ENCODE results near the gene MLIP. TPM values are rescaled to one million over a fixed set of nuclear protein-coding genes. Genes with fewer than 3 reads are reported as not detected.

Gene MLIP
- total RNA-seq, 4 donors from 2014 or later: 4.0 to 8.1 (median 4.2) TPM; not detected in 1

GRCh38 chr6:54273214-54273820, 162.1 kb downstream of the MLIP start:
- no peaks in the 10 kb centered on the region for H3K36me3 ChIP-seq
- DNase-seq: no peak
- no peaks in the 10 kb centered on the region for H3K9me3 ChIP-seq
- H3K27ac ChIP-seq: no peak overlapping the region
- WGBS, 2 donors: 92 to 96% methylated on average over 6 of the region's 6 CpGs
- no peak overlapping the region for H3K4me3 ChIP-seq (replicated peaks in 1 of 3)
- intact Hi-C loops (cut with DNase I): no loop called here
- H3K27me3 ChIP-seq: no peaks in the 10 kb centered on the region
- TF ChIP-seq CTCF (IDR thresholded peaks at IDR 0.05) (no peak), POLR2A (IDR thresholded peaks at IDR 0.05) (no peak)
- no peaks in the 10 kb centered on the region for H3K4me1 ChIP-seq

GRCh38 chr6:54274383-54274782, 163.1 kb downstream of the MLIP start:
- no peak for DNase-seq
- Histone ChIP-seq H3K36me3 (no peaks in the 10 kb centered on the region), H3K27me3 (no peaks in the 10 kb centered on the region), H3K27ac (no peak overlapping the region), H3K9me3 (no peaks in the 10 kb centered on the region), H3K4me3 (replicated peaks in 1 of 3) (no peak overlapping the region), H3K4me1 (no peaks in the 10 kb centered on the region)
- intact Hi-C loops (cut with DNase I): no loop called here
- TF ChIP-seq POLR2A (IDR thresholded peaks at IDR 0.05) (no peak), CTCF (IDR thresholded peaks at IDR 0.05) (no peak)

- H3K27ac ChIP-seq: no peak overlapping the region
- H3K36me3 ChIP-seq: no peaks in the 10 kb centered on the region
- H3K27me3 ChIP-seq: no peaks in the 10 kb centered on the region
- no peak overlapping the region for H3K4me3 ChIP-seq (replicated peaks in 1 of 3)
- 90 to 93% methylated on average over 1 of the region's 1 CpG for WGBS, 2 donors
- no peak for DNase-seq
- H3K4me1 ChIP-seq: no peaks in the 10 kb centered on the region
- intact Hi-C loops (cut with DNase I): no loop called here
- no peaks in the 10 kb centered on the region for H3K9me3 ChIP-seq
- TF ChIP-seq POLR2A (IDR thresholded peaks at IDR 0.05) (no peak), CTCF (IDR thresholded peaks at IDR 0.05) (no peak)
Observed at GRCh38 chr6:54282186-54282585, 170.9 kb downstream of the MLIP start.

GRCh38 chr6:54284161-54284860, 173.1 kb downstream of the MLIP start:
- Histone ChIP-seq H3K36me3 (no peaks in the 10 kb centered on the region), H3K9me3 (no peaks in the 10 kb centered on the region), H3K4me1 (no peaks in the 10 kb centered on the region), H3K27ac (no peak overlapping the region), H3K27me3 (no peaks in the 10 kb centered on the region), H3K4me3 (replicated peaks in 1 of 3) (no peak overlapping the region)
- intact Hi-C loops (cut with DNase I): no loop called here
- no peak for DNase-seq
- 81 to 85% methylated on average over 3 of the region's 3 CpGs for WGBS, 2 donors
- no peak for TF ChIP-seq CTCF (IDR thresholded peaks at IDR 0.05)
- TF ChIP-seq POLR2A (IDR thresholded peaks at IDR 0.05): no peak

GRCh38 chr6:54285595-54285994, 174.4 kb downstream of the MLIP start:
- Histone ChIP-seq H3K27ac (no peak overlapping the region), H3K9me3 (no peaks in the 10 kb centered on the region), H3K4me1 (no peaks in the 10 kb centered on the region), H3K36me3 (no peaks in the 10 kb centered on the region), H3K27me3 (no peaks in the 10 kb centered on the region), H3K4me3 (replicated peaks in 1 of 3) (no peak overlapping the region)
- DNase-seq: no peak
- intact Hi-C loops (cut with DNase I): no loop called here
- TF ChIP-seq CTCF (IDR thresholded peaks at IDR 0.05): no peak
- whole genome bisulfite sequencing, 2 donors: 82% methylated on average over 3 of the region's 3 CpGs
